Epithelial cell of proximal tubule (primary cell): Measurements from ENCODE around the gene SHROOM3. TPM values are rescaled to one million over a fixed set of nuclear protein-coding genes. Genes with fewer than 3 reads are reported as not detected.

Experiments used
- DNase-seq: peaks from one replicate; pipeline ENCODE4 v3.0.0-alpha.2; 2011; ENCODE audit warnings: low read depth
- H3K4me3 ChIP-seq: 2 replicates; pipeline ENCODE4 v1.5.1; 2011; ENCODE audit warnings: low read depth, mild to moderate bottlenecking, low read length
- CTCF ChIP-seq: conservative IDR thresholded peaks from 2 replicates; pipeline ENCODE4 v1.5.1; 2012; ENCODE audit warnings: low read depth, mild to moderate bottlenecking, low read length
- total RNA-seq: library from RNA; depleted of rRNA; stranded (reverse); fragments of >200 nt; gene quantifications from 2 replicates; pipeline ENCODE4 v1.2.3, GENCODE V29; 2015

The SHROOM3 gene
- total RNA-seq, 1 donor from 2014 or later = 109 TPM

GRCh38 chr4:76571274-76571673 is 136.2 kb downstream of the SHROOM3 start:
- TF ChIP-seq CTCF = no peak
- H3K4me3 ChIP-seq = no peak overlapping the region
- DNase-seq = no peak

- DNase-seq = no peak
- TF ChIP-seq CTCF = no peak
- H3K4me3 ChIP-seq = no peak overlapping the region
These were observed 137.2 kb downstream of the SHROOM3 start for GRCh38 chr4:76572224-76572623.

GRCh38 chr4:76576824-76577223 is 141.8 kb downstream of the SHROOM3 start:
- no peak for DNase-seq
- no peak for TF ChIP-seq CTCF
- no peak overlapping the region for H3K4me3 ChIP-seq

- no peak for TF ChIP-seq CTCF
- no peak overlapping the region for H3K4me3 ChIP-seq
- DNase-seq = no peak
These were observed 143.1 kb downstream of the SHROOM3 start for GRCh38 chr4:76578002-76578560.

- no peak for TF ChIP-seq CTCF
- no peak overlapping the region for H3K4me3 ChIP-seq
- no peak for DNase-seq
These were observed 144.8 kb downstream of the SHROOM3 start for GRCh38 chr4:76579596-76580375.

GRCh38 chr4:76581077-76581962 is 146.3 kb downstream of the SHROOM3 start:
- no peak for DNase-seq
- no peak for TF ChIP-seq CTCF
- no peak overlapping the region for H3K4me3 ChIP-seq
